Stimulated activated CD4-positive, alpha-beta T cell treated with anti-CD3 and anti-CD28 coated beads, Interleukin-4, amount 100 ng/mL, for 4 hours (primary cell): Measurements from ENCODE around the gene SPON1.

Experiments
- DNase-seq, 2 experiments: peaks; one replicate each; pipeline ENCODE4 v3.0.0-alpha.2; 2020

SPON1 gene

DNA sequence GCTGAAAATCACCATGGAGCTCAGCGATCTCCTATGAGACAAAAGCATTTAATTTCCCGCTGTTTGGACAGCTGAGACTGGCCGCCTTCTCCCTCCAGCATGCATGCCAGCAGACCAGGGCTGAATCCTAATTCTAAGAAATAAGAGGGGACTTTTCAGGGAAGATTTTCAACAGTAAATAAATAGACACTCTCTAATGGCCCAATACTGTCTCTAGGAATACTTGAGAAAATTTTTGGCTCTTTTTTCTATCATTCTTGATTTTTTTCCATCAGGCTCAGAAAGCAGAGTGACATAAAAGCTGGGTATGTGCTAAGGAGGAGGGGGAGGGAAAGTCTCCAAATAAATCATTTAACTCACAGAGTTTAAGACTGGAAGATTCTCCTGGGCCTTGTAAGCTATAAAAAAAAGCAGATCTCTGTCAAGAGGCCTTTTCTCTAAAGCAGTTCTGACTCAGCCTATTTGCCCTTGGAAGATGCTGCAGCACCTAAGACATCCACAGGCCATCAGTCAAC lies 17.6 kb upstream of the SPON1 start:
- DNase-seq: no peak

- DNase-seq: no peak
Observed at GRCh38 chr11:13947379-13947778, 15.1 kb upstream of the SPON1 start.

GRCh38 chr11:13949876-13950275 lies 12.6 kb upstream of the SPON1 start:
- no peak for DNase-seq

- no peak for DNase-seq
Observed at GRCh38 chr11:13952221-13952620, 10.3 kb upstream of the SPON1 start.

DNA sequence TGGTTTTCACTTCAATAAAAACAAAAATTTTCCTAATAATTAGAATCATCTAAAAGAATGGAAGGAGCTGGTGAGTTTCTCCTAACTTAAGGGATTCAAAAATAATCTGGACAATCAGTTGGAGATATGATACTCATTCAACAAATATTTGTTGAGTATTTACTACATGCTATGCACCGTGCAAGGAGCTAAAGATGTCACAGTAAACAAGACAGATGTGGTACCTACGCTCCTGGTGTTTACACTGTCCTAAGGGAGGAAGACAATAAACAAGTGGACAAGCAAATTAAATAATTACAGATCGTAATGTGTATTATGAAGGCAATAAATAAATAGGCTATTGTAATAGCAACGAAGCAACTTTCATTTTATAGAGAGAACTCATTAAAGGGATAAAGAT lies 9.9 kb upstream of the SPON1 start:
- no peak for DNase-seq

- DNase-seq: no peak
Observed at GRCh38 chr11:13954591-13954990, 7.9 kb upstream of the SPON1 start.

DNA sequence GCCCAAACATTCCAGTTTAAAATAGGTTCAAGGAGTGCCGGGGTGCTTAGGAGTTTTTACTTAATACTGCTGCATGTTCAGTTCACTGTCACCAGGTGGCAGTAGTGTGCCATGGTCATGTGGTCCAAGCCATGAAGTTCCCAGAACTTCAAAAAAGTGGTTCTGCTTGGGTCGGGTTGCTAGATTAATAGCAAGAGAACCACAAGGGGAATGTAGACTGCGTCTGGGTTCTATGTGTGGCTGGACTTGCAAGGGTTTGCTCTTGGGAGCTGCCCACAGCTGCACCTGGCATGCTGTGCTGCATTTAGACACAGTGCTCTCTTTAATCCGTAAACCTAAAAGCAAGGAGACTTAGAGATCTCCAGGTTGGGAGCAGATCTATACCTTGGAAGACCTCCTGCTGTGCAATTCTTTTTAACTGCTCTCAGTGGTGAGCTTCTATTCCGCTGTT lies 6.5 kb upstream of the SPON1 start:
- DNase-seq: peak in 1 of 2 experiments; percentile 45

DNA sequence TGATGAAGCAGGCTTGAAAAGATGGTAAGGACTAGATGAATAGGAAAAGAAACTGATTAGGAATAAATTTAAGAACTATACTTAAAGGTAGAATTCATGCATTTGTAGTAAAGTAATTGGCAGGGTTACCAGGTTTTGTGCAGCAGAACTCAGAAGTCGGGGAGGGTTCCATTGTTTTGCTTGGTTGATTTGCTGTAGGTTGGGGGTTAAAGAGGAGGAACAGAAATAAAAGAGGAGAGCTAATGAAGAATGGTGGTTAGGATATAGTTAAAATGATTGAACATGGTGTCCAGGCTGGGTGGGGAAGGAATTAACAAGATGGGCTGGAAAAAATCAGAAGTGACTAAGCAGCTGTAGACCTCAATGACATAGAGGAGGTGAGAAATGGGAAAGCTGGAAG lies 5.5 kb upstream of the SPON1 start:
- DNase-seq: no peak

GRCh38 chr11:13958641-13959400 lies 3.7 kb upstream of the SPON1 start:
- no peak for DNase-seq

GRCh38 chr11:13962198-13962561 lies 343 bp upstream of the SPON1 start:
- DNase-seq: no peak

- peak in 1 of 2 experiments; percentile 13 for DNase-seq
Observed at GRCh38 chr11:13963169-13963948, 836 bp downstream of the SPON1 start.

DNA sequence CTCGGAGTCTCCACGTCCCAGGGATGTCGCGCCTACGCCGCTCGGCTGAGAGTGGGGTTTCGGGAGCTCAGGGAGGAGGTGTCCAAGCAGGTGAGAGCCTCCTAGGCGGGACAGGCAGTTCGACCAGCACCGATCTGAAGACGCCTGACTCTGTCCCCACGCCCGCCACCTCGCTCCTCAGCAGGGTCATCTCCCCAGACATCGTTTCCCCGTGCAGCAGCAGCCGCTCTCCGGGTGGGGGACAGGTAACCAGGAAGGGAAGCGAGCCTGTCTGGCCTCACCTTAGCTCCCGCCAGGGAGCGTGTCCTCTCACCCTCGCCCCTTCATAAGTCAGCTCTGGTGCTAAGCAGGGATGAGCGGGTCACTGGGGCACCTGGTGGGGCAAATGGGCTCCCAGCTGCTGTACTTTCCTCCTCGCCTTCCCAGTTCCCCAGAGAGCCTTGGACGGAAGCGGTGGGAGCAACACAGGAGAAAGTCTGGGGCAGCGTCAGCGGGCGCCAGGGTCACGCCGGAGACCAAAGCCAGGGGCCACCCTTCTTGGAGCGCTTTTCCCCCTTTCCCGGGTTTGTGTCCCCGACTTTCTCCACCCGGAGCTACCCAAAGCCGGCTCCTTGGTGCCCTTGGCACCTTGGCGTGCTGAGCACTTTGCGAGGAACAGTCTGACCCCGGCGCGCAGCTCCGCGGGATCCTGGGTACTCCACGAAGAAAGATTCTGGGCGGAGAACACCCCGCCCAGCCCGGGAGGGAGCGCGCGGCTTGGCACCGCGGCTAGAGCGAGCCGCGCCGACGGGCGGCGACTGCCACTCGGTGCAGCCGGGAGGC lies 1.6 kb downstream of the SPON1 start:
- no peak for DNase-seq

GRCh38 chr11:13964771-13965074 lies 2.2 kb downstream of the SPON1 start:
- DNase-seq: no peak

DNA sequence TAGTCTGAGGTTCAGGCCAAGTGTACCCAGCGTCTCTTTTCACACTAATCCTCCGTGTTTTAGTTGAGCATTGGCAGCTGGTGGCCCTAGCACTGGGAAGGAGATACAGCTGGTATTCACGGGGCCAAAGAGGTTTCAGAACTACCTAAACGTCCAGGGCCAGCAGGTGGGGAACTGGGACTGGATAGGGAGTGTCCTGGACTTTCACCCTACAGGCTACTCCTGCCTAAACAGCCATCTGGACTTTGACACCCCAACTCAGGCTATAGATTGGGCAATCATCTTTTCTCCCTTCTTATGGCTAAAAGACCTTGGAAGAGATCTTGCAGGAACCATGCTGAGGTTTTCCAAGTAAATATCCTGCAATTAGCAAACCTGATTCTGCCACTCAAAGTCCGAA lies 2.8 kb downstream of the SPON1 start:
- no peak for DNase-seq

DNA sequence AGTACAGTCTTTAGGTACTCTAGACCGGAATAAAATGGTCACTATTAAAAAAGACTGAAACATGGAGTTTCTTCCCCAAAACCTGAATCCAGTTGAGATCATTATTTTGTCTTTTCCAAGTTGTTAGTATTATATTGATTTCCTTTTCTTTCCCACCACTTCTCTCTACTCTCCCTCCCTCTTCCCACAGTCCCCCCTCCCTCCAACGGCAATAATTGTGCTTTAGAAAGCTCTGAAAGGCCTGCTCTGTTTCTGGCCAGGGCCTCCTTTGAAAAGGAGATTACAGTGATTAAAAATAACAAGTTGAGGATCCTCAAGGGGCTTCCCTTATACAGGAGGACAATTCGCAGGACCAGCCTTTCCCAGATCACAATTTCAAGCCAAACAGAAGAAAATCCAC lies 3.5 kb downstream of the SPON1 start:
- DNase-seq: no peak

DNA sequence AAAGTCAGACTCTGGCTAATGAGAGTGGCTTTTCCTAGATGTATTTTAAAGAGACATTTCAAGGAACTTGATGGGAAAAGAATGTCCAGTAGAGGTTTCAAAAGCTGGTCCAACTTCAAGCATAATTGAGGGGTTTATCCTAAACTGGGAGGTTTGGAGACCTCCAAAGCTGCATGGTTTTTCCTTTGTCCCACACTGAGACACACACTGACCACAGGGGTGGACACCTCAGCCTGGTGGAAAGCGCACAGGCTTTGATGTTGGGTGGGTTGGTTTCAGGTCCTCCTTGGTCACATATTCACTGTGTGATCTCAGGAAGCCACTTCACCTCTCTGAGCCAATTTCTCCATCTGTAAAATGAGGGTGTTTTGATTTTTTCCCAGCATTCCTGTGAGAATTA lies 4.0 kb downstream of the SPON1 start:
- DNase-seq: no peak

- DNase-seq: no peak
Observed at GRCh38 chr11:13970986-13971385, 8.5 kb downstream of the SPON1 start.

DNA sequence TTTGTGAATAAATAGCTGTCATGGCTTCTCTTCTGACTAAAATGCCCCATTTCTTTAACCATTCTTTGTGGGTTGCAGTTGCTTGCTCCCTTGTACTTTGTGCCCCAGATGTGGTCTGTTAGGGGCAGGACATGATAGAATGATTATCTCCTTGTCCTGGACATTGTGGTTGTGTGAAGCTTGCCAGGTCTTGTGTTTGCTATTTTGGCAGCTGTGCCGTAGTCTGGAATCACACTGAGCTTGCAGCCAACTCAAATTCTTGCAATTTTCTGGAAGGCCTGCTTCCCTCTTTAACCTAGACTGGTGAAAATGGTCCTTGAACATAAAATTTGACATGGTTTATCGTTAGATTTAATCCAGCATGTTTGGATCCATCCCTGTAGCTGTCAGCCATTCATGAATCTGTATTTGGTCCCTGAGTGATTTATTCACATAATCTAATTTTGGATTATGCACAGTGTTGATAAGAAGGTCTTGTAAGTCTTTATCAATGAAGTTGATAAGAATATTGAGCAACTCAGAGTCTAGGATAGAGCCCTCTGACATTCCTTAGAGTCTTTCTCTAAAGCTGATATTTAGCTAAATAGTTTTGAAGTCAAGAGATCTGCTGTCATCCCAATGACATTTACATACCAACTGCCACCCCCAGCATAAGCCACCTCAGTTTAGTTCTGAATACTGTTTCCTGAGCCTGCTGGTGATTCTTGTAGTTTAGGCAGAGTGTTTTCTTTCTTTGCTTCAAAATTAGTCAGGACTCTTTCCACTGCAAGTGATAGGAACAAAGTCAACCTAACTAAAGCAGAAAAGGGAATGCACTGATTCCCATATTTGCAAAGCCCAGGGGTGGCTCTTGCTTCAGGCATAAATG lies 9.8 kb downstream of the SPON1 start:
- DNase-seq: no peak

DNA sequence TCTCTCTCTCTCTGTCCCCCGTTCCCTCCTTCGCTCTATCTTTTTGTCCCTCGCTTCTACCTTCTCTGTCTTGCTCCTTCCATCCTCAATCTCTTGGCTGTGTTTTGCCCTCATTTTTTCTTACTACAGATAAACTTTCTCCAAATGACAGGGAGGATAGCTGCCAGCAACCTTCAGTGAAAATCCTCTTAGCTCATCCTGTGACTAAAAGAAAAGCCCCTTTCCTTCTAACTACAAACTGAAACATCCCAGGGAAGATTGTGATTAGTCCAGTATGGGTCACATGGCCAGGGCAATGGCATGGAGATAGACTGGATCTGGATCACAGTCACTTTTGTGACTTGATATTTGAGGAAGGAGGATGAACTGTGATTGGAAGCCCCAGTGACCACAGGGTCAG lies 10.4 kb downstream of the SPON1 start:
- no peak for DNase-seq

GRCh38 chr11:13974631-13975030 lies 12.1 kb downstream of the SPON1 start:
- DNase-seq: no peak

DNA sequence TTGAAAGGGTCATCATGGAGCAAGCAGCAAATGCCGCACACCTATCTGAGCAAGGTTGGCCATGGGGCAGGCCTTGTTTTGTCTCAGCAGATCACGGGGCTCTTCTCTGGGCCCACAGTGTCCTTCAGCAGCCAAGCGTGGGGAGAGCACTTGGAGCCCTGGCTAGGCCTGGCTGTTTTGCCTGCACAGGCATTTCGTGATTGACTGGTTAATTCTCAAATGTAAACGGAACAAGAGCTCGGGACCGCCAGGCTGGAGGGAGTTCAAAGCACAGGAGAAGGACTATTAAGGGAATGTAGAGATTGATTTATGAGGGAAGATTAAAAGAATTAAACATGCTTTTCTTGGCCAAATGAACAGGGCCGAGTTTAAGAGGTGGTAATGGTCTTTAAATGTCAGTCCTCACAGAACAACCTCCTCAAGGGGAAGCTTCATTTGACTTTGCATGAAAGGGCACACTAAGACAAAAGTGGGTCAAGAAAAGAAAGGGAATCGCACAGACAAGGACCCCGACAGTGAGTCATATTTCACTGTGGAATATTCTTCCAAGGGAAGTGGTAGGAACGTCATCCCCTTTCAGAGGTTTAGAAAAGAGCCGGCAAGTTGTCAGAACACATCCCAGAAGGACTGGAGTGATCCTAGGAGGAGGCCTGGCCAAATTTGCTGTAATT lies 20.7 kb downstream of the SPON1 start:
- DNase-seq: no peak
